ENCODE measurements around the gene SLC7A7. TPM values are rescaled to one million over a fixed set of nuclear protein-coding genes. Genes with fewer than 3 reads are reported as not detected.
"Not testable (repeated sequence)": the region's sequence is repeated elsewhere in the genome, so short reads cannot be mapped to it uniquely, and the experiment has no call there.

Gene SLC7A7
- total RNA-seq, 6 donors from 2014 or later = 55.0 to 120 (median 99.1) TPM

- no peak for TF ChIP-seq EP300 (IDR thresholded peaks at IDR 0.05)
- TF ChIP-seq POLR2A (IDR thresholded peaks at IDR 0.05) = no peak
- TF ChIP-seq POLR2AphosphoS5 (IDR thresholded peaks at IDR 0.05) = no peak
- TF ChIP-seq CTCF (IDR thresholded peaks at IDR 0.05) = no peak
- ATAC-seq (ENCODE audit: low FRiP score in 2 of 2) = no peak
- Histone ChIP-seq H3K27ac (no peak overlapping the region), H3K27me3 (no peaks in the 10 kb centered on the region), H3K4me3 (no peak overlapping the region), H3K4me1 (peaks cover 4 to 22% (median 17%) of the 10 kb centered on the region in 4 donors), H3K36me3 (no peaks in the 10 kb centered on the region), H3K9me3 (no peaks in the 10 kb centered on the region)
- no peak for DNase-seq
- WGBS, 2 donors = 83 to 92% methylated on average over 7 to 8 of the region's 8 CpGs
Observed at GRCh38 chr14:22854963-22855724, 39.9 kb upstream of the SLC7A7 start.

GRCh38 chr14:22854296-22854695 lies 39.1 kb upstream of the SLC7A7 start:
- not testable (repeated sequence) for H3K27ac ChIP-seq; H3K4me3 ChIP-seq; ATAC-seq (ENCODE audit: low FRiP score in 2 of 2); H3K36me3 ChIP-seq; H3K9me3 ChIP-seq; DNase-seq; H3K27me3 ChIP-seq
- peaks cover 4 to 22% (median 17%) of the 10 kb centered on the region in 4 donors for H3K4me1 ChIP-seq
- WGBS, 2 donors = 95 to 98% methylated on average over 11 of the region's 11 CpGs

- Histone ChIP-seq H3K4me3 (peak overlapping the region; percentile 14 to 46 (median 34)), H3K4me1 (peaks cover 12 to 28% (median 24%) of the 10 kb centered on the region in 4 donors), H3K9me3 (no peaks in the 10 kb centered on the region), H3K27me3 (no peaks in the 10 kb centered on the region), H3K27ac (peak overlapping the region; percentile 26 to 83 (median 64)), H3K36me3 (no peaks in the 10 kb centered on the region)
- ATAC-seq (ENCODE audit: low FRiP score in 2 of 2) (peak; percentile 89 to 93), DNase-seq (peak; percentile 87 to 91)
- WGBS, 2 donors = 1 to 4% methylated on average over 5 to 20 of the region's 20 CpGs
- peak in 1 of 4 donors; percentile 10 for TF ChIP-seq POLR2A (IDR thresholded peaks at IDR 0.05)
- TF ChIP-seq POLR2AphosphoS5 (IDR thresholded peaks at IDR 0.05) = no peak
- peak; percentile 91 to 99 (median 97) for TF ChIP-seq CTCF (IDR thresholded peaks at IDR 0.05)
- no peak for TF ChIP-seq EP300 (IDR thresholded peaks at IDR 0.05)
Observed at GRCh38 chr14:22852940-22853767, 37.9 kb upstream of the SLC7A7 start.

- DNase-seq (no peak), ATAC-seq (ENCODE audit: low FRiP score in 2 of 2) (no peak)
- Histone ChIP-seq H3K36me3 (no peaks in the 10 kb centered on the region), H3K4me1 (peaks cover 18 to 33% (median 30%) of the 10 kb centered on the region in 4 donors), H3K9me3 (no peaks in the 10 kb centered on the region), H3K4me3 (no peak overlapping the region), H3K27me3 (no peaks in the 10 kb centered on the region), H3K27ac (peak overlapping the region in 3 of 4 donors; percentile 26 to 69 (median 60))
- WGBS, 2 donors = 64 to 75% methylated on average over 2 of the region's 2 CpGs
- TF ChIP-seq POLR2A (IDR thresholded peaks at IDR 0.05) (no peak), EP300 (IDR thresholded peaks at IDR 0.05) (no peak), CTCF (IDR thresholded peaks at IDR 0.05) (no peak), POLR2AphosphoS5 (IDR thresholded peaks at IDR 0.05) (no peak)
Observed at GRCh38 chr14:22852599-22852939, 37.3 kb upstream of the SLC7A7 start.

- not testable (repeated sequence) for H3K27me3 ChIP-seq
- H3K4me1 ChIP-seq = peaks cover 21 to 36% (median 34%) of the 10 kb centered on the region in 4 donors
Observed at GRCh38 chr14:22852178-22852577, 36.9 kb upstream of the SLC7A7 start.

More at GRCh38 chr14:22852178-22852577, 36.9 kb upstream of the SLC7A7 start:
- peak overlapping the region in 1 of 4 donors; percentile 74 for H3K27ac ChIP-seq
- not testable (repeated sequence) for ATAC-seq (ENCODE audit: low FRiP score in 2 of 2); H3K4me3 ChIP-seq; DNase-seq; H3K9me3 ChIP-seq; H3K36me3 ChIP-seq
- WGBS, 2 donors = 80 to 86% methylated on average over 12 of the region's 12 CpGs

All from upper lobe of left lung (tissue), 6 donors.